Esophagus muscularis mucosa (tissue), 4 donors: ENCODE results near the gene FAM120B.

Experiments
- EP300 ChIP-seq: sonication (generic); formaldehyde crosslinking; IDR thresholded peaks from one replicate; pipeline ENCODE4 v1.6.1; 2017; ENCODE audit warnings: antibody characterized with exemption
- POLR2A ChIP-seq: fragments of 450-650 bp; IDR thresholded peaks from one replicate; pipeline ENCODE4 v1.6.1; 2017; ENCODE audit warnings: antibody characterized with exemption, moderate library complexity, mild to moderate bottlenecking, low read depth
- TF ChIP-seq, protein P1 (sequence below), 3 experiments: fragments of 200-600 bp in 2 of 3; fragments of 450-650 bp in 1 of 3; sonication (generic) in 2 of 3; IDR thresholded peaks; one replicate each; pipeline ENCODE4 v1.5.1; 2017 to 2019; ENCODE audit warnings: antibody characterized with exemption in 3 of 3, mild to moderate bottlenecking in 2 of 3, moderate library complexity in 1 of 3

DNA sequence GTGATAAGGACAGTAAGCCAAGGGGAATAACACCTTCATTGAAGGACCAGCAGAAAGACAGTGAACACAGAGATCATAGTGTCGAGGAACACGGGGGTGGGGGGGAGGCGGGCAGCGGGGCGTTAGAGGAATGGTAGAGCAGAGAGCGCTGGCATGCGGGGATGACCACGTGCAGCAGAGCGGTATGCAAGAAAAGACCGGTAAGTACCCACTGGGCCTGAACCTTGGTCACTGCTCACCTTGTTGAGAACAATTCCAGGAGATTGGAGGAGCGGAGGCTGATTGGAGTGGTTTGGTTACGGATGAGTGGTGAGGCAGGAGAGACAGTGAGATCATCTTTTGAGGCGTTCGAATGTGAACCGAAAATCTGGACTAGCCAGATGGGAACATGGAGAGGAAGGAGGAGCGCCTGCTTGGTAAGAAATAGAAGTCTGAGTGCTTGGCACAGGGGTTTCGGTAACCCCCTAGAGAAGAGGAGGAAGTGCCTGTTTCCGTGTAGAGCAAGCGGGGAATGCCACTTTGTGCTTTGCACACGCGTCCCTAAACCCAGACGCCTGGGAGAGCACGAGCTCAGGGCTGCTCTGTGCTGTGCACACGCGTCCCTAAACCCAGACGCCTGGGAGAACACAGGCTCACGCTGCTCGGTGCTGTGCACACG lies 70.0 kb downstream of the FAM120B start:
- TF ChIP-seq POLR2A, result no peak
- TF ChIP-seq, protein P1, sequence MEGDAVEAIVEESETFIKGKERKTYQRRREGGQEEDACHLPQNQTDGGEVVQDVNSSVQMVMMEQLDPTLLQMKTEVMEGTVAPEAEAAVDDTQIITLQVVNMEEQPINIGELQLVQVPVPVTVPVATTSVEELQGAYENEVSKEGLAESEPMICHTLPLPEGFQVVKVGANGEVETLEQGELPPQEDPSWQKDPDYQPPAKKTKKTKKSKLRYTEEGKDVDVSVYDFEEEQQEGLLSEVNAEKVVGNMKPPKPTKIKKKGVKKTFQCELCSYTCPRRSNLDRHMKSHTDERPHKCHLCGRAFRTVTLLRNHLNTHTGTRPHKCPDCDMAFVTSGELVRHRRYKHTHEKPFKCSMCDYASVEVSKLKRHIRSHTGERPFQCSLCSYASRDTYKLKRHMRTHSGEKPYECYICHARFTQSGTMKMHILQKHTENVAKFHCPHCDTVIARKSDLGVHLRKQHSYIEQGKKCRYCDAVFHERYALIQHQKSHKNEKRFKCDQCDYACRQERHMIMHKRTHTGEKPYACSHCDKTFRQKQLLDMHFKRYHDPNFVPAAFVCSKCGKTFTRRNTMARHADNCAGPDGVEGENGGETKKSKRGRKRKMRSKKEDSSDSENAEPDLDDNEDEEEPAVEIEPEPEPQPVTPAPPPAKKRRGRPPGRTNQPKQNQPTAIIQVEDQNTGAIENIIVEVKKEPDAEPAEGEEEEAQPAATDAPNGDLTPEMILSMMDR (IDR thresholded peaks at IDR 0.05), result no peak
- TF ChIP-seq EP300, result no peak
